GM21723 (cell line): Measurements from ENCODE around the gene ZKSCAN2.

Experiments
- ATAC-seq: cut with Tn5 transposase; IDR thresholded peaks from one replicate; pipeline ENCODE4 v1.9.1; 2021; ENCODE audit warnings: mild to moderate bottlenecking, moderate library complexity; ENCODE audit not compliant: unreplicated experiment

ZKSCAN2 gene

GRCh38 chr16:25257470-25257955, at the start of gene ZKSCAN2:
TSS of gene ZKSCAN2 (minus strand) at chr16:25257845. CDS start at chr16:25257127, 718 bp downstream.
- peak; percentile 80 for ATAC-seq

GRCh38 chr16:25299792-25300590, 42.3 kb upstream of the ZKSCAN2 start:
- ATAC-seq = no peak

GRCh38 chr16:25298165-25298872, 40.7 kb upstream of the ZKSCAN2 start:
- no peak for ATAC-seq

GRCh38 chr16:25297151-25297787, 39.6 kb upstream of the ZKSCAN2 start:
- no peak for ATAC-seq

GRCh38 chr16:25291580-25291979, 33.9 kb upstream of the ZKSCAN2 start:
- no peak for ATAC-seq

- ATAC-seq = no peak
These were observed 31.8 kb upstream of the ZKSCAN2 start for GRCh38 chr16:25289466-25289865.

GRCh38 chr16:25279491-25279890, 21.8 kb upstream of the ZKSCAN2 start:
- no peak for ATAC-seq

- ATAC-seq = no peak
These were observed 13.8 kb upstream of the ZKSCAN2 start for GRCh38 chr16:25271421-25271820.

GRCh38 chr16:25270577-25270976, 12.9 kb upstream of the ZKSCAN2 start:
- ATAC-seq = no peak

- no peak for ATAC-seq
These were observed 12.2 kb upstream of the ZKSCAN2 start for GRCh38 chr16:25269879-25270278.

GRCh38 chr16:25265968-25266367, 8.3 kb upstream of the ZKSCAN2 start:
- ATAC-seq = no peak

- ATAC-seq = no peak
These were observed 7.0 kb upstream of the ZKSCAN2 start for GRCh38 chr16:25264597-25264996.

GRCh38 chr16:25260416-25260815, 2.8 kb upstream of the ZKSCAN2 start:
- ATAC-seq = no peak

- no peak for ATAC-seq
These were observed 1.2 kb upstream of the ZKSCAN2 start for GRCh38 chr16:25258861-25259179.

GRCh38 chr16:25257956-25258860, 563 bp upstream of the ZKSCAN2 start:
- peak; percentile 50 for ATAC-seq

- ATAC-seq = peak; percentile 6
These were observed 763 bp downstream of the ZKSCAN2 start for GRCh38 chr16:25256695-25257469.

GRCh38 chr16:25253322-25253721, 4.3 kb downstream of the ZKSCAN2 start:
- ATAC-seq = no peak

GRCh38 chr16:25250467-25250866, 7.2 kb downstream of the ZKSCAN2 start:
- no peak for ATAC-seq

GRCh38 chr16:25235991-25236390, 21.7 kb downstream of the ZKSCAN2 start:
- no peak for ATAC-seq

GRCh38 chr16:25228372-25228771, 29.3 kb downstream of the ZKSCAN2 start:
- ATAC-seq = no peak
